ENCODE results near the gene CILP2. TPM values are rescaled to one million over a fixed set of nuclear protein-coding genes. Genes with fewer than 3 reads are reported as not detected.

Gene CILP2
- total RNA-seq, 1 donor from 2014 or later, result 1.0 TPM

- peak overlapping the region; percentile 56 for H3K4me3 ChIP-seq
- Mint-ChIP-seq H3K27ac (peak overlapping the region; percentile 57), H3K4me1 (peaks cover 12% of the 10 kb centered on the region)
Measured at GRCh38 chr19:19537075-19538048, 703 bp upstream of the CILP2 start.

GRCh38 chr19:19538785-19539166 is 711 bp downstream of the CILP2 start:
- H3K9ac ChIP-seq, result no peak overlapping the region
- peaks cover 4% of the 10 kb centered on the region for H4K20me1 ChIP-seq (ENCODE audit: low read depth)
- no peak for DNase-seq (ENCODE audit: low spot score)
- no peaks in the 10 kb centered on the region for H3K36me3 ChIP-seq
- H2AFZ ChIP-seq (replicated peaks), result no peak overlapping the region
- H3K4me2 ChIP-seq, result peak overlapping the region; percentile 79
- no peaks in the 10 kb centered on the region for H3K79me2 ChIP-seq (ENCODE audit: low read depth)
- Mint-ChIP-seq H3K4me1 (peaks cover 12% of the 10 kb centered on the region), H3K27ac (no peak overlapping the region), H3K27me3 (ENCODE audit: insufficient read depth, low read depth) (peaks cover 14% of the 10 kb centered on the region), H3K4me3 (peak overlapping the region; percentile 79), H3K36me3 (peaks cover 2% of the 10 kb centered on the region), H3K9me3 (no peaks in the 10 kb centered on the region)
- no peak overlapping the region for H3K27ac ChIP-seq
- peak overlapping the region; percentile 56 for H3K4me3 ChIP-seq
- no peaks in the 10 kb centered on the region for H3K9me3 ChIP-seq (ENCODE audit: low read depth)
- H3F3A ChIP-seq (ENCODE audit: low read depth), result peaks cover 9% of the 10 kb centered on the region
- peaks cover 48% of the 10 kb centered on the region for H3K27me3 ChIP-seq
- no peaks in the 10 kb centered on the region for H3K4me1 ChIP-seq
- no peak for TF ChIP-seq CTCF (IDR thresholded peaks at IDR 0.05)
- TF ChIP-seq EZH2phosphoT487 (IDR thresholded peaks at IDR 0.05), result no peak
- no peak for TF ChIP-seq EZH2 (IDR thresholded peaks at IDR 0.05)

More at GRCh38 chr19:19537075-19538048, 703 bp upstream of the CILP2 start:
- Mint-ChIP-seq H3K27me3 (ENCODE audit: insufficient read depth, low read depth) (peaks cover 13% of the 10 kb centered on the region), H3K4me3 (peak overlapping the region; percentile 72), H3K36me3 (peaks cover 2% of the 10 kb centered on the region), H3K9me3 (no peaks in the 10 kb centered on the region)
- no peaks in the 10 kb centered on the region for H3K9me3 ChIP-seq (ENCODE audit: low read depth)
- H3K4me2 ChIP-seq, result peak overlapping the region; percentile 79
- no peak for TF ChIP-seq CTCF (IDR thresholded peaks at IDR 0.05)
- TF ChIP-seq EZH2 (IDR thresholded peaks at IDR 0.05), result no peak
- no peak for TF ChIP-seq EZH2phosphoT487 (IDR thresholded peaks at IDR 0.05)
- H3K9ac ChIP-seq, result no peak overlapping the region
- H4K20me1 ChIP-seq (ENCODE audit: low read depth), result peaks cover 15% of the 10 kb centered on the region
- H2AFZ ChIP-seq (replicated peaks), result no peak overlapping the region
- H3F3A ChIP-seq (ENCODE audit: low read depth), result peaks cover 13% of the 10 kb centered on the region
- H3K36me3 ChIP-seq, result no peaks in the 10 kb centered on the region
- H3K27ac ChIP-seq, result no peak overlapping the region
- peaks cover 48% of the 10 kb centered on the region for H3K27me3 ChIP-seq
- no peaks in the 10 kb centered on the region for H3K4me1 ChIP-seq
- H3K79me2 ChIP-seq (ENCODE audit: low read depth), result no peaks in the 10 kb centered on the region
- no peak for DNase-seq (ENCODE audit: low spot score)

GRCh38 chr19:19539698-19540063 is 1.6 kb downstream of the CILP2 start:
- Histone ChIP-seq H2AFZ (replicated peaks) (no peak overlapping the region), H3K27ac (no peak overlapping the region), H3K79me2 (ENCODE audit: low read depth) (no peaks in the 10 kb centered on the region), H3K9me3 (ENCODE audit: low read depth) (no peaks in the 10 kb centered on the region), H3K4me3 (no peak overlapping the region), H3K4me1 (no peaks in the 10 kb centered on the region), H3F3A (ENCODE audit: low read depth) (peaks cover 3% of the 10 kb centered on the region), H3K36me3 (no peaks in the 10 kb centered on the region), H4K20me1 (ENCODE audit: low read depth) (no peaks in the 10 kb centered on the region), H3K9ac (no peak overlapping the region), H3K4me2 (no peak overlapping the region), H3K27me3 (peaks cover 48% of the 10 kb centered on the region)
- Mint-ChIP-seq H3K9me3 (no peaks in the 10 kb centered on the region), H3K4me1 (peaks cover 12% of the 10 kb centered on the region), H3K27ac (no peak overlapping the region), H3K4me3 (no peak overlapping the region), H3K27me3 (ENCODE audit: insufficient read depth, low read depth) (peaks cover 13% of the 10 kb centered on the region), H3K36me3 (peaks cover 2% of the 10 kb centered on the region)
- no peak for TF ChIP-seq EZH2 (IDR thresholded peaks at IDR 0.05)
- TF ChIP-seq EZH2phosphoT487 (IDR thresholded peaks at IDR 0.05), result no peak
- no peak for TF ChIP-seq CTCF (IDR thresholded peaks at IDR 0.05)
- DNase-seq (ENCODE audit: low spot score), result no peak

All from neural progenitor cell (in vitro differentiated cells).